22Rv1 (cell line): ENCODE measurements around the gene BEGAIN.

Experiments used
- H3K27ac ChIP-seq: fragments of 450-650 bp; 2 replicates; pipeline ENCODE4 v1.5.1; 2017
- ZFX ChIP-seq: fragments of 450-650 bp; IDR thresholded peaks from 2 replicates; pipeline ENCODE4 v1.6.1; 2017; ENCODE audit warnings: antibody characterized with exemption, borderline replicate concordance
- TF ChIP-seq, protein P1 (sequence below): fragments of 450-650 bp; IDR thresholded peaks from 2 replicates; pipeline ENCODE4 v1.5.1; 2017; ENCODE audit warnings: mild to moderate bottlenecking

The BEGAIN gene

DNA sequence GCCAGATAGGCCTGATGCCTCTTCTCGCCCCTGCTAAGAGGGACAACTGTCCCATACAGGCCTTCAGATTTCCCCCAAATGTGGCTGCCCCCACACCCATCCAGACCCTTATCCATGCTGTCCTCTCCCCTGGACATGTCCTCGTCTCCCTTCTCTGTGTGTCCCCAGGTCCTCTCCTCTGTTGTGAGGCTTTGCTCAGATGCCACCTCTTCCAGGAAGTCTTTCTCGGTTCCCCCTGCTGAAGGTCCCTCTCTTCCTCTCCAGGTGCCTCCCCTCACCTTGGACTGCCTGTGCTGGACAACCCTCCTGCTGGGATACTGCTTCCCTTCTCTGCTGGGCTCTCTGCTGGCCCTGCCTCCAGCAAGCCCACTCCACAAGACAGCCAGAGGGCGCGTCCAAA lies 33.7 kb downstream of the BEGAIN start:
- TF ChIP-seq, protein P1, sequence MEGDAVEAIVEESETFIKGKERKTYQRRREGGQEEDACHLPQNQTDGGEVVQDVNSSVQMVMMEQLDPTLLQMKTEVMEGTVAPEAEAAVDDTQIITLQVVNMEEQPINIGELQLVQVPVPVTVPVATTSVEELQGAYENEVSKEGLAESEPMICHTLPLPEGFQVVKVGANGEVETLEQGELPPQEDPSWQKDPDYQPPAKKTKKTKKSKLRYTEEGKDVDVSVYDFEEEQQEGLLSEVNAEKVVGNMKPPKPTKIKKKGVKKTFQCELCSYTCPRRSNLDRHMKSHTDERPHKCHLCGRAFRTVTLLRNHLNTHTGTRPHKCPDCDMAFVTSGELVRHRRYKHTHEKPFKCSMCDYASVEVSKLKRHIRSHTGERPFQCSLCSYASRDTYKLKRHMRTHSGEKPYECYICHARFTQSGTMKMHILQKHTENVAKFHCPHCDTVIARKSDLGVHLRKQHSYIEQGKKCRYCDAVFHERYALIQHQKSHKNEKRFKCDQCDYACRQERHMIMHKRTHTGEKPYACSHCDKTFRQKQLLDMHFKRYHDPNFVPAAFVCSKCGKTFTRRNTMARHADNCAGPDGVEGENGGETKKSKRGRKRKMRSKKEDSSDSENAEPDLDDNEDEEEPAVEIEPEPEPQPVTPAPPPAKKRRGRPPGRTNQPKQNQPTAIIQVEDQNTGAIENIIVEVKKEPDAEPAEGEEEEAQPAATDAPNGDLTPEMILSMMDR, result no peak
- TF ChIP-seq ZFX, result no peak
- H3K27ac ChIP-seq, result no peak overlapping the region

DNA sequence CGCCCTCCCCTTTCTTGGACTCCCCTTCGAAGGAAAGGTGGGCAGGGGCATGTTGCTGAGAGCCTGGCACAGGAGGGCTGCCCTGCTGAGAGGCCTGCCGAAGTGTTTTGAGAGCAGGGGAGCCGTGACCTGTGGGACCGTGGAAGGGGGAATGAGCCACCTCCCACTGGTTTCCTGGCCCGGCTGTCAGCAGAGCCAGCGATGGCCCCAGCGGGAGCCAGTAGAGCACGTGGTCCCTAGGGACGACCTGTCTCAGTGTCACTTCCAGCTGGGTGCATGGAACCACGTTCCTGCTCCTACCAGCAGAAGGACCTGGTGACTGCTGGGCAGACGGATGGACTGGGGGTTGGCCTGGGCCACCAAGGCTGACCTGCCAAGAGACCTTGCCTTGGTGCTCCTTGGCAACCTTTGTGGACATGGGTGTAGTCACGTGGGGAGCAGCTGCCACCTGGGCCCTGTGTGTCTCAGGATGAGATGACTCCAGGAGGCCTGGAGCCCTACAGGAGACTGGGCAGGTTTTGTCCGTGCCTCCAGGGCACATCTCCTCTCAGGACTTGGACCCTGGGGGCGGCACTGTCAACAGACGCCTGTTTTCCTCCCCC lies 34.6 kb downstream of the BEGAIN start:
- no peak overlapping the region for H3K27ac ChIP-seq
- TF ChIP-seq ZFX, result no peak
- TF ChIP-seq, protein P1, result no peak

DNA sequence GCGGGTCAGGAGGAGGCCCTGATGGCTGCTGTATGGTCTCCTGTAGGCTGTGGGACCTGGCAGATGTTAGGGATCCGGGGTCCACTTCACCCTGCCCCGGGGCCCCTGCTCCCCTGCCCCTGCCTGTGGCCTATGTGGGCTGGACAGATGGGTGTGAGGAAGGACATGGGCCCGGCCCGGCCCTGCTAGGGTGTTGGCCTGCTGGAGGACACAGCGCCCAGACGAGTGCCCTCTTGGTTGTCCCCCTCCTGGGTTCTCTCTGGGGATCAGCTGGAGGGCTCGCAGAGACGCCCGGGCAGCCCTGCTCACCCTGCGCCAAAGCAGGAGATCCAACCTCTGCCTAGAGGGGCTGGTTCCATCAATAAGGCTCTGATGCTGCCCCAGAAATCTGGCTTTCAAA lies 36.2 kb downstream of the BEGAIN start:
- no peak overlapping the region for H3K27ac ChIP-seq
- no peak for TF ChIP-seq ZFX
- TF ChIP-seq, protein P1, result no peak

DNA sequence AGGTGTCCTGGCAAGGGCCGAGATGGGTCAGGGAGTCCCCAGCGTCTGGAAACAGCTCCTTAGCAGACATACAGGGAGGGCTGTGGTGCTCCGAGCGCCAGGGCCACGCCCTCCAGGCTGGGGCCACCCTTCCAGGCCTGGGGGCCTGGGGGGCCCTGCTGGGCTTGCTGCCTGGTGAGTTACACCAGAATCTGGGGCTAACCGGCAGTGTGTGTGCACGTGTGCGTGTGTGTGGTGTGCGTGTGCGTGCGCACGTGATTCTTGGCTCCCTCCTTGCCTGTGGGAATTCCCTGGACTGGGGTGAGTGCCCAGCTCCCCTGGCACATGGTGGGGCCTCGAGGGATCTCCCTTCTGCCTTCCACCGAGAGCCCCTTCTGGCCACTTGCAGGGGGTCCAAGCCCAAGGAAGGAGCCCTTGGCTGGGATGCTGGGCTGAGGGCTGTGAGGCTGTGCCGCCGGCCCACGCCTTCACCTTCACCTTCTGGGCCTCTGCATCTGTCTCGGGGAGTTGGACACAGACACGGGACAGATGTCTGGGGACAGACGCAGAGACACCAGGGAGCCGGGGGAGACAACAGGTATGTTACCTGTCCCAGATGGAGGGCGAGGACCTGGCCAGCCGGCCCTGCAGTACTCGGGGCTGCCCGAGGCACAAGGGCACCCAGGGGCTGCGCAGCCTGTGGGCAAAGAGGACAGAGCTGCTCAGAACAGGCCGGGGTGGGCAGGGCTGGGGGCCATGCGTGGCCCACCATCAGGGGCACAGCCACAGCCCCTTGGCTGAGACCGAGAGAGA lies 37.2 kb downstream of the BEGAIN start:
- TF ChIP-seq, protein P1, result no peak
- no peak for TF ChIP-seq ZFX
- no peak overlapping the region for H3K27ac ChIP-seq

DNA sequence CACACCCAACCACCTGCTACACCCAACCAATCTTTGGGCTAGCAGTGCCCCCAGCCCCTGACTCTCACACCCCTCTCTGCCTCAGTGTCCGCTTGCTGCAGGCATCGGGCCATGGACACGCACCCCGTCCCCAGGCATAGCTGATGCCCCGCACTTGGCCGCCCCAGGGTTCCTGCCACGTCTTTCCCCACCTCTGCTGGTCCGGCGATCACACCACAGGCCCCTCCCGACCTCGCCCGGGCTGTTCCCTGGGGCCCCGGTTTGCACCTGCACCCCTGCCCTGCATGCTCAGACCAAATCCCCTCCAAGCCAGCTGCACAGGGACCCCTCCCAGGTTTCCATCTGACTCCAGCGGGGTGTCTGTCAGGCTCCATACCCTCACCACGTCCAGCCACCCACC lies 38.3 kb downstream of the BEGAIN start:
- H3K27ac ChIP-seq, result no peak overlapping the region
- no peak for TF ChIP-seq ZFX
- TF ChIP-seq, protein P1, result no peak

DNA sequence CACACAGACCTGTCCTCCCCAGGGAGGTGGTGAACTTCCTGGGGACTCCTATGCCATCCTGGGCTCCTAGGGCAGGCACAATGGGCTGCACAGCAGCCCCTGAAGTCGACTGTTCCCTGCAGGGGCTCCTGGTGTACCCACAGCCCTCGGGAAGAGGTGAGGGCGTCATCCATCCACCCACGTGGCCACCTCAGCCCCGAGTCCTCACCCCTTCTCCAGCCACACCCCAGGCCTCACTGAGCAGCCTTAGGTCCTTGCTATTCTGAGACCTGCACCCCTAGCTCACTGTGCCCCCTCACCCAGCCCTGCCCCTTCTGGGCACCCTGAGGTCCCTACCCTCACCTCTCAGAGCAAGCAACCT lies 38.9 kb downstream of the BEGAIN start:
- H3K27ac ChIP-seq, result peak overlapping the region; percentile 90; the same call in 1 of the 2 replicates
- TF ChIP-seq, protein P1, result no peak
- no peak for TF ChIP-seq ZFX

DNA sequence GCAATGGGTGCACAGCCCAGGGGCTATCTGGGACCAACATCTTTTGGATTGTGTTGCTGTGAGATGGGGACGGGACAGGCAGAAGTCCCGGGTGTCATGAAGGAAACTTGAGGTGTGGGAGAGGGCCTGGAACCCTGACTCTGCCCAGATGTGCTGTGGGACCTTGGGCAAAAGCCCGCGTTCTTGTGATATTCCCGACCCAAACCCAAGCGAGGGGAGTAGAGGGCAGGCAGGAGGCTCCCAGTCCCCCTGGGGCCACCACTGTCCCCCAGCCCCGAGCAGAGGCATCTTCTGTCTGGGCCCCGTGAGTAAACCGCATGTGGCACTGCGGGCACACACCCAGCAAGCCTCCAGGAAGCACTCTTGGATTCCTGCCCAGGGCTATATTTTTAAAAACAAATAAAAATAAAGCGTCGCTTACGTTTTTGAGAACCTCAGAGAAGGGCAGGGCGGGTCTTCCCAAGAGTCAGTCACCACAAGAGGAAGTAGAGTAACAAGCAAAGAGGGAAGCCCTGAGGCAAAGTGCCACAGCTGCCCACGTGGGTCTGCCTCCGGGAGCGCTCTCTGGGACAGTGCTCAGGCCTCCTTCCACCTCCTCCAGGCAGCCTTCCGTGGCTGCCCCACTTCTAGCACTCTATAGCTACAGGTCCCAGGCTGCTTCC lies 39.5 kb downstream of the BEGAIN start:
- TF ChIP-seq, protein P1, result no peak
- TF ChIP-seq ZFX, result no peak
- H3K27ac ChIP-seq, result peak overlapping the region; percentile 90
